ENCODE results near the gene LAMB1.

- TF ChIP-seq CTCF (conservative IDR thresholded peaks at IDR 0.05 in 1 of 2, IDR thresholded peaks at IDR 0.05 in 1 of 2; ENCODE audit: extremely low read depth in 1 of 2, insufficient read depth in 1 of 2, low read depth in 1 of 2, low read length in 2 of 2) = no peak
- TF ChIP-seq EZH2 (IDR thresholded peaks at IDR 0.05; ENCODE audit: borderline replicate concordance, low read length) = no peak
These were observed 36.2 kb downstream of the LAMB1 start for GRCh38 chr7:107966711-107967110.
